Epithelial cell of proximal tubule (primary cell): ENCODE data around the gene FBN2. TPM values are rescaled to one million over a fixed set of nuclear protein-coding genes. Genes with fewer than 3 reads are reported as not detected.
A peak's percentile ranks its signal among the peaks of the same experiment; 100 is the strongest.

ENCODE experiments used
- DNase-seq: peaks from one replicate; pipeline ENCODE4 v3.0.0-alpha.2; 2011; ENCODE audit warnings: low read depth
- H3K4me3 ChIP-seq: 2 replicates; pipeline ENCODE4 v1.5.1; 2011; ENCODE audit warnings: low read depth, mild to moderate bottlenecking, low read length
- CTCF ChIP-seq: conservative IDR thresholded peaks from 2 replicates; pipeline ENCODE4 v1.5.1; 2012; ENCODE audit warnings: low read depth, mild to moderate bottlenecking, low read length
- total RNA-seq: library from RNA; depleted of rRNA; stranded (reverse); fragments of >200 nt; gene quantifications from 2 replicates; pipeline ENCODE4 v1.2.3, GENCODE V29; 2015

FBN2 gene
- total RNA-seq, 1 donor from 2014 or later: 7.6 TPM

- no peak for TF ChIP-seq CTCF
Observed at GRCh38 chr5:128434993-128435392, 103.1 kb downstream of the FBN2 start.

GRCh38 chr5:128432913-128433440, 105.1 kb downstream of the FBN2 start:
- no peak for TF ChIP-seq CTCF
- DNase-seq: no peak
- no peak overlapping the region for H3K4me3 ChIP-seq

More at GRCh38 chr5:128434993-128435392, 103.1 kb downstream of the FBN2 start:
- no peak overlapping the region for H3K4me3 ChIP-seq
- DNase-seq: no peak

- DNase-seq: no peak
- TF ChIP-seq CTCF: no peak
Observed at GRCh38 chr5:128427921-128428320, 110.1 kb downstream of the FBN2 start.

GRCh38 chr5:128426090-128426534, 111.9 kb downstream of the FBN2 start:
- TF ChIP-seq CTCF: no peak
- DNase-seq: peak; percentile 2
- no peak overlapping the region for H3K4me3 ChIP-seq

More at GRCh38 chr5:128427921-128428320, 110.1 kb downstream of the FBN2 start:
- no peak overlapping the region for H3K4me3 ChIP-seq

GRCh38 chr5:128424646-128425045, 113.4 kb downstream of the FBN2 start:
- no peak overlapping the region for H3K4me3 ChIP-seq
- no peak for TF ChIP-seq CTCF
- DNase-seq: no peak

- no peak for DNase-seq
- H3K4me3 ChIP-seq: no peak overlapping the region
- no peak for TF ChIP-seq CTCF
Observed at GRCh38 chr5:128422612-128423011, 115.4 kb downstream of the FBN2 start.

- no peak for DNase-seq
- TF ChIP-seq CTCF: no peak
- no peak overlapping the region for H3K4me3 ChIP-seq
Observed at GRCh38 chr5:128414469-128414868, 123.6 kb downstream of the FBN2 start.
